Endothelial cell of umbilical vein (primary cell): ENCODE measurements around the gene KAT2A. TPM values are rescaled to one million over a fixed set of nuclear protein-coding genes. Genes with fewer than 3 reads are reported as not detected.

Experiments
- BruUV-seq: library from RNA; stranded (reverse); fragments of 400-500 nt; replicated peaks from 2 replicates; lab custom pipeline; 2021; lab: Mats Ljungman, UMichigan
- CTCF ChIA-PET: fragments of 300-600, 350-600 bp; sonication (Branson Sonifier 250); formaldehyde crosslinking; loops from one replicate; lab custom pipeline; 2021; ENCODE audit warnings: antibody characterized with exemption, inconsistent platforms; lab: Charles Lee
- POLR2A ChIA-PET: fragments of 300-600, 350-600 bp; sonication (Branson Sonifier 250); formaldehyde crosslinking; loops from one replicate; lab custom pipeline; 2021; ENCODE audit warnings: antibody characterized with exemption, inconsistent platforms; lab: Charles Lee
- DNase-seq: peaks from one replicate; pipeline ENCODE4 v3.0.0-alpha.2; 2011; ENCODE audit warnings: low read depth, low spot score
- FAIRE-seq: peaks from 2 replicates; lab custom pipeline; 2011; peaks lifted over from hg19 to GRCh38; lab: Jason Lieb, UNC
- H2AFZ ChIP-seq: 2 replicates; pipeline ENCODE4 v1.6.0; 2012; ENCODE audit warnings: low read depth, low read length, control low read depth, inconsistent platforms
- H3K27ac ChIP-seq: 2 replicates; pipeline ENCODE4 v1.5.1; 2011; ENCODE audit warnings: low read depth, mild to moderate bottlenecking, control low read depth, low read length, moderate library complexity; ENCODE audit not compliant: insufficient read depth
- H3K27me3 ChIP-seq, 2 experiments: 2 replicates each; pipeline versions ENCODE4 v1.6.0 to v1.6.1; 2011; ENCODE audit warnings: low read length in 2 of 2, mixed read lengths in 1 of 2; ENCODE audit not compliant: control insufficient read depth in 2 of 2, insufficient read depth in 2 of 2
- H3K36me3 ChIP-seq, 2 experiments: 2 replicates in 1 of 2; 3 replicates in 1 of 2; pipeline ENCODE4 v1.5.1; 2011; ENCODE audit warnings: low read length in 2 of 2, mild to moderate bottlenecking in 1 of 2, moderate library complexity in 1 of 2; ENCODE audit not compliant: control insufficient read depth in 2 of 2, insufficient read depth in 2 of 2; ENCODE audit errors: extremely low read depth in 1 of 2
- H3K4me1 ChIP-seq: 3 replicates; pipeline ENCODE4 v1.5.1; 2011; ENCODE audit warnings: mild to moderate bottlenecking, low read length; ENCODE audit not compliant: control insufficient read depth, insufficient read depth; ENCODE audit errors: extremely low read depth
- H3K4me2 ChIP-seq: 2 replicates; pipeline ENCODE4 v1.6.1; 2011; ENCODE audit warnings: low read length, control low read depth, mixed read lengths; ENCODE audit not compliant: insufficient read depth
- H3K4me3 ChIP-seq, 3 experiments: fragments of 200-600 bp in 1 of 3; sonication (generic), shearing (Covaris generic) in 1 of 3; replicated peaks in 1 of 3; 2 replicates each; pipeline ENCODE4 v1.5.1; 2011 to 2016; ENCODE audit warnings: control low read depth in 3 of 3, low read length in 3 of 3, mild to moderate bottlenecking in 2 of 3, inconsistent platforms in 1 of 3, low read depth in 1 of 3, moderate library complexity in 1 of 3; ENCODE audit not compliant: insufficient read depth in 1 of 3
- H3K79me2 ChIP-seq: 2 replicates; pipeline ENCODE4 v1.6.0; 2012; ENCODE audit warnings: low read length, inconsistent platforms; ENCODE audit not compliant: control insufficient read depth, insufficient read depth
- H3K9ac ChIP-seq: replicated peaks from 2 replicates; pipeline ENCODE3; 2011; ENCODE audit warnings: low read length, control low read depth; ENCODE audit not compliant: insufficient read depth; ENCODE audit errors: extremely low read depth
- H3K9me1 ChIP-seq: replicated peaks from 3 replicates; pipeline ENCODE4 v1.6.0; 2011; ENCODE audit warnings: mild to moderate bottlenecking, low read length; ENCODE audit not compliant: control insufficient read depth, insufficient read depth; ENCODE audit errors: extremely low read depth
- H3K9me3 ChIP-seq: replicated peaks from 2 replicates; pipeline ENCODE4 v1.5.1; 2012; ENCODE audit warnings: low read length, inconsistent platforms; ENCODE audit not compliant: control insufficient read depth, insufficient read depth
- H4K20me1 ChIP-seq: replicated peaks from 2 replicates; pipeline ENCODE3; 2011; ENCODE audit warnings: mild to moderate bottlenecking, low read length; ENCODE audit not compliant: control insufficient read depth, insufficient read depth; ENCODE audit errors: extremely low read depth
- EZH2 ChIP-seq: IDR thresholded peaks from 2 replicates; pipeline ENCODE4 v1.6.1; 2012; ENCODE audit warnings: borderline replicate concordance, low read depth, mild to moderate bottlenecking, moderate library complexity, low read length, inconsistent platforms; ENCODE audit not compliant: severe bottlenecking
- GATA2 ChIP-seq: IDR thresholded peaks from 2 replicates; pipeline ENCODE4 v1.7.0; 2011; ENCODE audit warnings: low read depth, mild to moderate bottlenecking, moderate library complexity, mixed read lengths, low read length; ENCODE audit not compliant: insufficient read length, insufficient read depth
- JUN ChIP-seq: IDR thresholded peaks from 2 replicates; pipeline ENCODE4 v1.6.1; 2011; ENCODE audit warnings: borderline replicate concordance, low read depth; ENCODE audit not compliant: insufficient read length, insufficient read depth
- MYC ChIP-seq: IDR thresholded peaks from one replicate; pipeline ENCODE4 v1.6.1; 2011; ENCODE audit warnings: mild to moderate bottlenecking, low read depth, low read length
- dilution Hi-C: fragments of 300-500 bp; cut with MboI; formaldehyde crosslinking; loops from one replicate; pipeline ENCODE4 v1.15.0; 2019; ENCODE audit warnings: low sequenced_read_pairs; ENCODE audit not compliant: extremely low pct_ligation_motif_present
- intact Hi-C: fragments of 100-400 bp; cut with micrococcal nuclease; formaldehyde crosslinking; loops from one replicate; pipeline ENCODE4 v1.10.0; 2022
- polyA plus RNA-seq, 4 experiments: library from polyadenylated mRNA; depleted of rRNA in 3 of 4; stranded (reverse) in 3 of 4; unstranded in 1 of 4; fragments of >200 nt; gene quantifications; 2 replicates each; pipeline versions ENCODE4 v1.2.1 to v1.2.3, GENCODE V29; 2011 to 2012; ENCODE audit warnings: missing spikeins in 1 of 4
- total RNA-seq: library from RNA; stranded (reverse); gene quantifications from 2 replicates; pipeline ENCODE4 v1.2.3, GENCODE V29; 2021
- TF ChIP-seq, protein P1 (sequence below), 2 donors: IDR thresholded peaks; 1 replicate in 1 of 2; 2 replicates in 1 of 2; pipeline ENCODE4 v1.5.1; 2011; ENCODE audit warnings: low read length in 2 of 2, mild to moderate bottlenecking in 2 of 2, moderate library complexity in 2 of 2, control low read depth in 1 of 2, inconsistent platforms in 1 of 2, low read depth in 1 of 2; ENCODE audit not compliant: insufficient read depth in 1 of 2; ENCODE audit errors: extremely low read depth in 1 of 2

Gene KAT2A
- total and polyA plus RNA-seq, 2 donors (not counting 3 experiments of a cell fraction or from before 2014, with no cell fraction given) = 32.9 to 33.4 TPM

DNA sequence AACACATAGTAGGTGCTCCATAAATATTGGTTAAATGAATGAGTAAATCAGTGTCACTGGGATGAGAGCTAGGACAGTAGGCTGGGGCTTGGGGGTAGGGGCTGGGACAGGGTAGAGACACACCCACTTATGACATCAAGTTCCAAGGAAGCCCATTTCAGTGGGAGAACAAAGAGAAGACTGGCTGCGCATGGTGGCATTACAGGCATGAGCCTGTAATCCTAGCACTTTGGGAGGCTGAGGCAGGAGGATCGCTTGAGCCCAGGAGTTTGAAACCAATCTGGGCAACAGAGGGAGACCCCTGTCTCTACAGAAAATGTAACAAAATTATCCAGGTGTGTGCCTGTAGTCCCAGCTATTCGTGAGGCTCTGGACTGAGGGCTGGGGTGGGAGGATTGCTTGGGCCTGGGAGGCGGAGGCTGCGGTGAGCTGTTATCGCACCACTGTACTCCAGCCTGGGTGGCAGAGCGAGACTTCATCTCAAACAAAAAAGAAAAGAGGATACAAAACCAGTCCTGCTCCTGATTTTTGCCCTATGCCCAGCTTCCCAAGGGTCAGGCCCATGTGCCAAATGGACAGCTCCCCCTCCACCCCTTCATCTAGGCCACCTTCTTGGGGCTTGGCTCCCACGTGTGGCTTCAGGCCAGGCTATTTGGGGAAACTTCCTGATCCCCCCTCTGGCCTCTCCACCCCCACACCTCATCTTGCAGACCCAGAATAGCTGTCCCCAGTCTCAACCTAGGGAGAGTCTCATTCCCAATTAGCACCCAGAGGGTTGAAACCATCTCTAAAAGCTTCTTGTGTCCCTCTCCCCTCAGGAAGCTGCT, 30.0 kb downstream of the KAT2A start:
- FAIRE-seq = no peak
- TF ChIP-seq EZH2 (no peak), JUN (no peak), MYC (no peak), GATA2 (no peak)
- TF ChIP-seq, protein P1, sequence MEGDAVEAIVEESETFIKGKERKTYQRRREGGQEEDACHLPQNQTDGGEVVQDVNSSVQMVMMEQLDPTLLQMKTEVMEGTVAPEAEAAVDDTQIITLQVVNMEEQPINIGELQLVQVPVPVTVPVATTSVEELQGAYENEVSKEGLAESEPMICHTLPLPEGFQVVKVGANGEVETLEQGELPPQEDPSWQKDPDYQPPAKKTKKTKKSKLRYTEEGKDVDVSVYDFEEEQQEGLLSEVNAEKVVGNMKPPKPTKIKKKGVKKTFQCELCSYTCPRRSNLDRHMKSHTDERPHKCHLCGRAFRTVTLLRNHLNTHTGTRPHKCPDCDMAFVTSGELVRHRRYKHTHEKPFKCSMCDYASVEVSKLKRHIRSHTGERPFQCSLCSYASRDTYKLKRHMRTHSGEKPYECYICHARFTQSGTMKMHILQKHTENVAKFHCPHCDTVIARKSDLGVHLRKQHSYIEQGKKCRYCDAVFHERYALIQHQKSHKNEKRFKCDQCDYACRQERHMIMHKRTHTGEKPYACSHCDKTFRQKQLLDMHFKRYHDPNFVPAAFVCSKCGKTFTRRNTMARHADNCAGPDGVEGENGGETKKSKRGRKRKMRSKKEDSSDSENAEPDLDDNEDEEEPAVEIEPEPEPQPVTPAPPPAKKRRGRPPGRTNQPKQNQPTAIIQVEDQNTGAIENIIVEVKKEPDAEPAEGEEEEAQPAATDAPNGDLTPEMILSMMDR (IDR thresholded peaks at IDR 0.05; ENCODE audit: extremely low read depth in 1 of 2, insufficient read depth in 1 of 2, low read depth in 1 of 2, low read length in 2 of 2) = no peak
- CTCF ChIA-PET = interaction anchor here (0.8 to 4.0 kb wide), 5 partner anchors 10 to 25 kb away, joined by 3 to 29 read pairs (median 5); no protein-coding TSS in a partner anchor
- no peaks in the 10 kb centered on the region for H3K9me3 ChIP-seq
- H3K79me2 ChIP-seq = no peaks in the 10 kb centered on the region
- DNase-seq = no peak
- no peak overlapping the region for H3K27ac ChIP-seq
- no peaks in the 10 kb centered on the region for H4K20me1 ChIP-seq
- peaks cover 13% of the 10 kb centered on the region in 2 experiments for H3K27me3 ChIP-seq
- no peak overlapping the region for H2AFZ ChIP-seq
- no TSS peak for BruUV-seq
- H3K9me1 ChIP-seq = no peaks in the 10 kb centered on the region
- no peaks in the 10 kb centered on the region for H3K36me3 ChIP-seq
- POLR2A ChIA-PET = interaction anchor here (0.5 to 0.6 kb wide), 2 partner anchors 191 to 1778 kb away, joined by 3 to 5 read pairs; no protein-coding TSS in a partner anchor
- no peak overlapping the region for H3K4me3 ChIP-seq
- no peak overlapping the region for H3K9ac ChIP-seq
- no peaks in the 10 kb centered on the region for H3K4me1 ChIP-seq
- intact Hi-C loops = no loop called here
- dilution Hi-C loops = no loop called here
- H3K4me2 ChIP-seq = no peak overlapping the region
